Daoy (cell line): ENCODE measurements around the gene TRAP1. TPM values are rescaled to one million over a fixed set of nuclear protein-coding genes. Genes with fewer than 3 reads are reported as not detected.
"Not testable (repeated sequence)": the region's sequence is repeated elsewhere in the genome, so short reads cannot be mapped to it uniquely, and the experiment has no call there.

Experiments
- DNase-seq: peaks from one replicate; pipeline ENCODE4 v3.0.0-alpha.2; 2015; ENCODE audit warnings: low read depth
- total RNA-seq: library from RNA; depleted of rRNA; stranded (reverse); fragments of >200 nt; shearing (Covaris generic); gene quantifications from 2 replicates; pipeline ENCODE4 v1.2.3, GENCODE V29; 2014; rRNA removed

TRAP1 gene
- total RNA-seq, 1 experiment from 2014 or later = 72.8 TPM

- DNase-seq = no peak
These were observed 104.5 kb downstream of the TRAP1 start for GRCh38 chr16:3612510-3613466.

GRCh38 chr16:3611146-3611975, 106.0 kb downstream of the TRAP1 start, which contains the start of gene SLX4:
Gene SLX4 (minus strand): TSS chr16:3611606. CDS start chr16:3608964, 2,642 bp downstream.
- peak; percentile 95 for DNase-seq

GRCh38 chr16:3610698-3611145, 106.6 kb downstream of the TRAP1 start:
- no peak for DNase-seq

GRCh38 chr16:3609895-3610697, 107.2 kb downstream of the TRAP1 start:
- DNase-seq = no peak

GRCh38 chr16:3608976-3609375, 108.3 kb downstream of the TRAP1 start:
- DNase-seq = not testable (repeated sequence)

GRCh38 chr16:3608069-3608468, 109.3 kb downstream of the TRAP1 start:
- DNase-seq = no peak

Other genes starting within 250 kb of the TRAP1 start
- gene C16orf90, start 222.0 kb downstream of the TRAP1 start, total RNA-seq = not detected in 2 replicates
- gene CLUAP1, start 216.5 kb downstream of the TRAP1 start, total RNA-seq = 19.2 and 21.9 TPM in 2 replicates
- 0.06 and 0.21 TPM in 2 replicates for gene NLRC3, start 140.1 kb downstream of the TRAP1 start, total RNA-seq
- 2.6 and 3.5 TPM in 2 replicates for gene SLX4, start 105.9 kb downstream of the TRAP1 start, total RNA-seq
- 2.8 and 3.2 TPM in 2 replicates for gene DNASE1, start 62.8 kb downstream of the TRAP1 start, total RNA-seq
- 5.8 and 5.9 TPM in 2 replicates for gene CREBBP, start 163.2 kb upstream of the TRAP1 start, total RNA-seq